Measurements from ENCODE around the gene UBN2.

Gene UBN2

GRCh38 chr7:139340037-139340807 lies 109.2 kb downstream of the UBN2 start:
- peak overlapping the region; percentile 100 for H3K9ac ChIP-seq (ENCODE audit: low read depth, low read length, poor library complexity, severe bottlenecking)
- no peaks in the 10 kb centered on the region for H3K9me3 ChIP-seq (ENCODE audit: insufficient read depth, low read depth, low read length)
- peak; percentile 71 for TF ChIP-seq CTCF (conservative IDR thresholded peaks at IDR 0.05; ENCODE audit: low read length)
- no peak for TF ChIP-seq EZH2phosphoT487 (IDR thresholded peaks at IDR 0.05; ENCODE audit: borderline replicate concordance)
- no peaks in the 10 kb centered on the region for H3K36me3 ChIP-seq (ENCODE audit: insufficient read depth, low read length)
- no peaks in the 10 kb centered on the region for H4K20me1 ChIP-seq (ENCODE audit: insufficient read depth, low read length, poor library complexity, severe bottlenecking)
- H3K9me2 ChIP-seq (replicated peaks; ENCODE audit: low read depth, low read length) = no peaks in the 10 kb centered on the region
- H3K4me2 ChIP-seq (ENCODE audit: low read depth, low read length, poor library complexity, severe bottlenecking) = peak overlapping the region; percentile 96
- peak overlapping the region; percentile 91 for H3K4me3 ChIP-seq (ENCODE audit: low read length, poor library complexity, severe bottlenecking)
- peaks cover 15% of the 10 kb centered on the region for H3F3A ChIP-seq (ENCODE audit: low read depth)
- peaks cover 32% of the 10 kb centered on the region for H3K79me2 ChIP-seq (ENCODE audit: insufficient read depth, low read length)
- H3K4me1 ChIP-seq (ENCODE audit: insufficient read depth, low read length, poor library complexity, severe bottlenecking) = peaks cover 11% of the 10 kb centered on the region
- peak overlapping the region; percentile 95 for H2AFZ ChIP-seq (ENCODE audit: low read length)
- peaks cover 10% of the 10 kb centered on the region for H3K27me3 ChIP-seq (ENCODE audit: insufficient read depth, low read length, poor library complexity, severe bottlenecking)

- Histone ChIP-seq H3F3A (ENCODE audit: low read depth) (peaks cover 15% of the 10 kb centered on the region), H3K9ac (ENCODE audit: low read depth, low read length, poor library complexity, severe bottlenecking) (peak overlapping the region; percentile 100), H3K4me1 (ENCODE audit: insufficient read depth, low read length, poor library complexity, severe bottlenecking) (peaks cover 11% of the 10 kb centered on the region), H3K9me2 (replicated peaks; ENCODE audit: low read depth, low read length) (no peaks in the 10 kb centered on the region), H3K79me2 (ENCODE audit: insufficient read depth, low read length) (peaks cover 34% of the 10 kb centered on the region), H3K4me3 (ENCODE audit: low read length, poor library complexity, severe bottlenecking) (peak overlapping the region; percentile 91), H2AFZ (ENCODE audit: low read length) (peak overlapping the region; percentile 95; the same call in 1 of the 2 replicates), H3K27me3 (ENCODE audit: insufficient read depth, low read length, poor library complexity, severe bottlenecking) (peaks cover 7% of the 10 kb centered on the region), H3K9me3 (ENCODE audit: insufficient read depth, low read depth, low read length) (no peaks in the 10 kb centered on the region), H4K20me1 (ENCODE audit: insufficient read depth, low read length, poor library complexity, severe bottlenecking) (no peaks in the 10 kb centered on the region), H3K36me3 (ENCODE audit: insufficient read depth, low read length) (no peaks in the 10 kb centered on the region), H3K4me2 (ENCODE audit: low read depth, low read length, poor library complexity, severe bottlenecking) (peak overlapping the region; percentile 96)
- no peak for TF ChIP-seq CTCF (conservative IDR thresholded peaks at IDR 0.05; ENCODE audit: low read length)
- no peak for TF ChIP-seq EZH2phosphoT487 (IDR thresholded peaks at IDR 0.05; ENCODE audit: borderline replicate concordance)
Measured at GRCh38 chr7:139340808-139341057, 109.7 kb downstream of the UBN2 start.

GRCh38 chr7:139341058-139341775 lies 110.2 kb downstream of the UBN2 start, which contains the start of gene FMC1:
FMC1 (plus strand) TSS chr7:139341337; CDS start chr7:139341385, 48 bp downstream.
- no peaks in the 10 kb centered on the region for H4K20me1 ChIP-seq (ENCODE audit: insufficient read depth, low read length, poor library complexity, severe bottlenecking)
- peak; percentile 47 for TF ChIP-seq CTCF (conservative IDR thresholded peaks at IDR 0.05; ENCODE audit: low read length)
- no peak for TF ChIP-seq EZH2phosphoT487 (IDR thresholded peaks at IDR 0.05; ENCODE audit: borderline replicate concordance)
- peaks cover 34% of the 10 kb centered on the region for H3K79me2 ChIP-seq (ENCODE audit: insufficient read depth, low read length)
- peak within 1 kb of the TSS; percentile 95 for H2AFZ ChIP-seq (ENCODE audit: low read length)
- H3K4me2 ChIP-seq (ENCODE audit: low read depth, low read length, poor library complexity, severe bottlenecking) = peak within 1 kb of the TSS; percentile 96
- no peaks in the 10 kb centered on the region for H3K36me3 ChIP-seq (ENCODE audit: insufficient read depth, low read length)
- H3K27me3 ChIP-seq (ENCODE audit: insufficient read depth, low read length, poor library complexity, severe bottlenecking) = peaks cover 7% of the 10 kb centered on the region
- H3K9me2 ChIP-seq (replicated peaks; ENCODE audit: low read depth, low read length) = no peaks in the 10 kb centered on the region
- H3K4me3 ChIP-seq (ENCODE audit: low read length, poor library complexity, severe bottlenecking) = peak within 1 kb of the TSS; percentile 91
- H3K9me3 ChIP-seq (ENCODE audit: insufficient read depth, low read depth, low read length) = no peaks in the 10 kb centered on the region
- peaks cover 11% of the 10 kb centered on the region for H3K4me1 ChIP-seq (ENCODE audit: insufficient read depth, low read length, poor library complexity, severe bottlenecking)
- peaks cover 15% of the 10 kb centered on the region for H3F3A ChIP-seq (ENCODE audit: low read depth)
- peak within 1 kb of the TSS; percentile 100 for H3K9ac ChIP-seq (ENCODE audit: low read depth, low read length, poor library complexity, severe bottlenecking)
